ENCODE results near the gene PXYLP1. TPM values are rescaled to one million over a fixed set of nuclear protein-coding genes. Genes with fewer than 3 reads are reported as not detected.

PXYLP1 gene
- total and polyA plus RNA-seq, 9 of the 15 experiments (the other 6 are each of a cell fraction or from before 2014, with no cell fraction given): 0.80 to 2.9 (median 1.3) TPM

GRCh38 chr3:141312354-141313092, 80.9 kb downstream of the PXYLP1 start (continued):
- peak; percentile 96 for TF ChIP-seq ELF2 (CRISPR knock-in tag; IDR thresholded peaks at IDR 0.05)
- no peak for TF ChIP-seq SFPQ (IDR thresholded peaks at IDR 0.05; ENCODE audit: low read depth, low read length)
- TF ChIP-seq RBM22 (IDR thresholded peaks at IDR 0.05; ENCODE audit: low read depth, low read length, poor library complexity, severe bottlenecking): no peak
- TF ChIP-seq RFX5 (IDR thresholded peaks at IDR 0.05; ENCODE audit: low read depth, low read length): no peak
- peak; percentile 100 for TF ChIP-seq NR4A1 (CRISPR knock-in tag; IDR thresholded peaks at IDR 0.05)
- TF ChIP-seq NR4A1 (tag; IDR thresholded peaks at IDR 0.05): peak; percentile 100
- TF ChIP-seq ZBTB17 (CRISPR knock-in tag; IDR thresholded peaks at IDR 0.05): peak; percentile 99
- TF ChIP-seq GTF2A2 (tag; IDR thresholded peaks at IDR 0.05): peak; percentile 100
- no peak for TF ChIP-seq CHD2 (IDR thresholded peaks at IDR 0.05; ENCODE audit: low read depth, low read length)
- TF ChIP-seq ZNF282 (CRISPR knock-in tag; IDR thresholded peaks at IDR 0.05): no peak
- no peak for TF ChIP-seq SAFB (IDR thresholded peaks at IDR 0.05; ENCODE audit: borderline replicate concordance, low read depth, low read length)
- no peak for TF ChIP-seq PTBP1 (IDR thresholded peaks at IDR 0.05; ENCODE audit: low read depth, low read length)
- no peak for TF ChIP-seq ZNF232 (CRISPR knock-in tag; IDR thresholded peaks at IDR 0.05)
- peak; percentile 99 for TF ChIP-seq GATAD2A (IDR thresholded peaks at IDR 0.05)
- TF ChIP-seq ARID4B (CRISPR knock-in tag; IDR thresholded peaks at IDR 0.05): no peak
- no peak; the same call in 1 of the 2 replicates for TF ChIP-seq HES1 (IDR thresholded peaks at IDR 0.05; ENCODE audit: low read depth)
- TF ChIP-seq NCOA1 (IDR thresholded peaks at IDR 0.05; ENCODE audit: low read depth): no peak
- TF ChIP-seq GABPB2 (CRISPR knock-in tag; conservative IDR thresholded peaks at IDR 0.05): peak; percentile 98
- peak; percentile 93 for TF ChIP-seq ZNF696 (CRISPR knock-in tag; conservative IDR thresholded peaks at IDR 0.05)
- TF ChIP-seq NR2C2 (CRISPR knock-in tag; IDR thresholded peaks at IDR 0.05): no peak
- peak; percentile 78 for TF ChIP-seq NR2C2 (tag; IDR thresholded peaks at IDR 0.05)
- no peak; the same call in 1 of the 2 replicates for TF ChIP-seq JUND (IDR thresholded peaks at IDR 0.05; ENCODE audit: borderline replicate concordance, low read depth, low read length)
- peak; percentile 96; the same call in 2 of the 3 replicates for TF ChIP-seq JUND (tag; IDR thresholded peaks at IDR 0.05; ENCODE audit: borderline replicate concordance, low read depth, low read length)
- no peak for TF ChIP-seq THRAP3 (IDR thresholded peaks at IDR 0.05; ENCODE audit: borderline replicate concordance)

All from K562 (cell line).